H9 (cell line): ENCODE results near the gene RAD50. TPM values are rescaled to one million over a fixed set of nuclear protein-coding genes. Genes with fewer than 3 reads are reported as not detected.

ENCODE experiments used
- DNase-seq: peaks from one replicate; pipeline ENCODE4 v3.0.0-alpha.2; 2017
- H2AFZ ChIP-seq: one replicate; pipeline ENCODE4 v1.6.1; 2013; ENCODE audit warnings: mild to moderate bottlenecking, low read length, control low read depth, moderate library complexity
- H2AK5ac ChIP-seq: 2 replicates; pipeline ENCODE4 v1.6.1; 2013; ENCODE audit warnings: low read length, control low read depth, mixed read lengths; ENCODE audit not compliant: insufficient read length
- H2BK120ac ChIP-seq: one replicate; pipeline ENCODE4 v1.6.1; 2013; ENCODE audit warnings: low read depth, mild to moderate bottlenecking, low read length, control low read depth, inconsistent platforms; ENCODE audit not compliant: poor library complexity, severe bottlenecking
- H2BK12ac ChIP-seq: 2 replicates; pipeline ENCODE4 v1.6.1; 2013; ENCODE audit warnings: low read length, control low read depth, mixed read lengths, low read depth; ENCODE audit not compliant: insufficient read length
- H2BK15ac ChIP-seq: 2 replicates; pipeline ENCODE4 v1.6.1; 2013; ENCODE audit warnings: low read depth, low read length, control low read depth
- H2BK20ac ChIP-seq: one replicate; pipeline ENCODE4 v1.6.1; 2013; ENCODE audit warnings: low read depth, mild to moderate bottlenecking, low read length, control low read depth, inconsistent platforms; ENCODE audit not compliant: poor library complexity, severe bottlenecking
- H2BK5ac ChIP-seq: 2 replicates; pipeline ENCODE4 v1.6.1; 2013; ENCODE audit warnings: low read length, control low read depth, mixed read lengths; ENCODE audit not compliant: insufficient read length
- H3K14ac ChIP-seq: 2 replicates; pipeline ENCODE4 v1.6.1; 2013; ENCODE audit warnings: low read length, control low read depth; ENCODE audit not compliant: insufficient read depth
- H3K18ac ChIP-seq: 2 replicates; pipeline ENCODE4 v1.6.1; 2013; ENCODE audit warnings: low read depth, mild to moderate bottlenecking, mixed read lengths, low read length, control low read depth; ENCODE audit not compliant: insufficient read length
- H3K23ac ChIP-seq: 2 replicates; pipeline ENCODE4 v1.6.1; 2013; ENCODE audit warnings: low read length, control low read depth, mixed read lengths, low read depth; ENCODE audit not compliant: insufficient read length
- H3K23me2 ChIP-seq: 2 replicates; pipeline ENCODE4 v1.6.1; 2013; ENCODE audit warnings: low read depth, mild to moderate bottlenecking, mixed read lengths, low read length, control low read depth; ENCODE audit not compliant: insufficient read length, poor library complexity, severe bottlenecking
- H3K27ac ChIP-seq: 2 replicates; pipeline ENCODE4 v1.5.1; 2013; ENCODE audit warnings: low read length, control low read depth, mixed read lengths, low read depth; ENCODE audit not compliant: insufficient read length
- H3K27me3 ChIP-seq: 2 replicates; pipeline ENCODE4 v1.6.1; 2013; ENCODE audit warnings: low read length, control low read depth, inconsistent platforms; ENCODE audit not compliant: insufficient read depth
- H3K4ac ChIP-seq: 2 replicates; pipeline ENCODE4 v1.6.1; 2013; ENCODE audit warnings: low read depth, mild to moderate bottlenecking, control low read depth, inconsistent platforms, low read length, moderate library complexity
- H3K4me1 ChIP-seq: 2 replicates; pipeline ENCODE4 v1.6.1; 2013; ENCODE audit warnings: low read length, control low read depth, inconsistent platforms; ENCODE audit not compliant: insufficient read depth
- H3K4me2 ChIP-seq: 2 replicates; pipeline ENCODE4 v1.6.1; 2013; ENCODE audit warnings: low read length, control low read depth, mixed read lengths; ENCODE audit not compliant: insufficient read length, insufficient read depth
- H3K56ac ChIP-seq: 2 replicates; pipeline ENCODE4 v1.6.1; 2013; ENCODE audit warnings: low read depth, mild to moderate bottlenecking, mixed read lengths, low read length, control low read depth; ENCODE audit not compliant: insufficient read length
- H3K79me1 ChIP-seq: 2 replicates; pipeline ENCODE4 v1.6.1; 2013; ENCODE audit warnings: low read depth, mild to moderate bottlenecking, moderate library complexity, low read length, control low read depth, inconsistent platforms; ENCODE audit not compliant: insufficient read depth, poor library complexity, severe bottlenecking
- H3K79me2 ChIP-seq: 2 replicates; pipeline ENCODE4 v1.6.1; 2013; ENCODE audit warnings: low read length, control low read depth, inconsistent platforms; ENCODE audit not compliant: insufficient read depth
- H3K9ac ChIP-seq: 2 replicates; pipeline ENCODE4 v1.6.1; 2013; ENCODE audit warnings: low read length, control low read depth, mixed read lengths; ENCODE audit not compliant: insufficient read length; ENCODE audit errors: extremely low read depth
- H3K9me3 ChIP-seq: one replicate; pipeline ENCODE4 v1.6.1; 2013; ENCODE audit warnings: low read depth, low read length, inconsistent platforms; ENCODE audit not compliant: control insufficient read depth
- H3T11ph ChIP-seq: one replicate; pipeline ENCODE4 v1.6.1; 2013; ENCODE audit warnings: mild to moderate bottlenecking, low read length, control low read depth, inconsistent platforms
- H4K20me1 ChIP-seq: one replicate; pipeline ENCODE4 v1.6.1; 2013; ENCODE audit not compliant: control insufficient read depth, insufficient read length, insufficient read depth
- H4K5ac ChIP-seq: 2 replicates; pipeline ENCODE4 v1.6.1; 2013; ENCODE audit warnings: low read depth, mild to moderate bottlenecking, mixed read lengths, low read length, control low read depth; ENCODE audit not compliant: insufficient read length
- H4K8ac ChIP-seq: replicated peaks from 2 replicates; pipeline ENCODE4 v1.6.1; 2013; ENCODE audit warnings: low read length, control low read depth, mixed read lengths, low read depth; ENCODE audit not compliant: insufficient read length
- H4K91ac ChIP-seq: 2 replicates; pipeline ENCODE4 v1.6.1; 2013; ENCODE audit warnings: low read depth, mild to moderate bottlenecking, moderate library complexity, mixed read lengths, low read length, control low read depth; ENCODE audit not compliant: insufficient read length
- H3K27ac Mint-ChIP-seq, 3 experiments: 2 replicates in 2 of 3; 3 replicates in 1 of 3; pipeline ENCODE4 v1.8.0; 2020 to 2021; ENCODE audit warnings: mixed read lengths in 3 of 3, mild to moderate bottlenecking in 1 of 3, moderate library complexity in 1 of 3
- H3K27me3 Mint-ChIP-seq: 2 replicates; pipeline ENCODE4 v1.8.0; 2021; ENCODE audit warnings: low read depth, mild to moderate bottlenecking, moderate library complexity, mixed read lengths
- H3K36me3 Mint-ChIP-seq, 3 experiments: 2 replicates in 2 of 3; 3 replicates in 1 of 3; pipeline ENCODE4 v1.8.0; 2020 to 2021; ENCODE audit warnings: low read depth in 3 of 3, mixed read lengths in 3 of 3; ENCODE audit not compliant: insufficient read depth in 1 of 3
- H3K4me1 Mint-ChIP-seq, 2 experiments: 2 replicates each; pipeline ENCODE4 v1.8.0; 2020; ENCODE audit warnings: mixed read lengths in 2 of 2
- H3K4me3 Mint-ChIP-seq, 2 experiments: 2 replicates in 1 of 2; 3 replicates in 1 of 2; pipeline ENCODE4 v1.8.0; 2020 to 2021; ENCODE audit warnings: mild to moderate bottlenecking in 2 of 2, mixed read lengths in 2 of 2, moderate library complexity in 1 of 2
- H3K9me3 Mint-ChIP-seq, 2 experiments: 2 replicates in 1 of 2; 3 replicates in 1 of 2; pipeline ENCODE4 v1.8.0; 2020; ENCODE audit warnings: mild to moderate bottlenecking in 2 of 2, mixed read lengths in 2 of 2, moderate library complexity in 1 of 2
- CTCF ChIP-seq: fragments of 200-600 bp; sonication (generic); conservative IDR thresholded peaks from 3 replicates; pipeline ENCODE4 v1.8.0; 2021; ENCODE audit warnings: antibody characterized with exemption, mild to moderate bottlenecking
- WGBS: extraction: QIAGEN DNeasy Blood & Tissue Kit; methylation state at CpG from one replicate; pipeline ENCODE4 v1.1.7; 2013; ENCODE audit warnings: missing lambda C conversion rate, low lambda C conversion rate, mixed read lengths; ENCODE audit not compliant: insufficient read length; ENCODE audit errors: extremely low coverage; 5-methylcytosine and 5-hydroxymethylcytosine counted together
- total RNA-seq: library from RNA; stranded (reverse); gene quantifications from 2 replicates; pipeline ENCODE4 v1.2.1, GENCODE V29; 2021

The RAD50 gene
- total RNA-seq, 1 experiment from 2014 or later = 46.1 TPM

DNA sequence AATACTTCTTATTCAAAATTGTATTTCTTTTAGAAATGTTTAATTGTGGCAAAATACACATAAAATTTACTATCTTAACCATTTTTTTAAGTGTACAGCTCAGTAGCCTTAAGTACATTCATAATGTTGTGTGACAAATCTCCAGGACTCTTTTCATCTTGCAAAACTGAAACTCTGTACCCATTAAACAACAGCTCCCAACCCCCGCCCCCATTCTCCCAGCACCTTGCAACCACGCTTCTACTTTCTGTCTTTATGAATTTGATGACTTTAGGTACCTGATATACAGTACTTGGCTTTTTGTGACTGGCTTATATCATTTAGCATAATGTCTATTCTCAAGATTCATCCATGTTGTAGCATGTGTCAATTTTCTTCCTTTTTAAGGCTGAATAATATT is 10.7 kb upstream of the RAD50 start:
- Histone ChIP-seq H4K5ac (no peak overlapping the region), H4K91ac (no peak overlapping the region), H3K9me3 (no peaks in the 10 kb centered on the region), H3K9ac (no peak overlapping the region), H3K4ac (no peak overlapping the region), H3K79me1 (no peaks in the 10 kb centered on the region), H3K4me1 (no peaks in the 10 kb centered on the region), H3K56ac (no peak overlapping the region), H2AFZ (no peak overlapping the region), H2BK20ac (no peak overlapping the region), H3K23ac (no peak overlapping the region), H3K27me3 (no peaks in the 10 kb centered on the region), H2BK15ac (no peak overlapping the region), H4K20me1 (no peaks in the 10 kb centered on the region), H3K27ac (no peak overlapping the region), H3K4me2 (no peak overlapping the region), H3T11ph (no peak overlapping the region), H3K79me2 (no peaks in the 10 kb centered on the region), H2AK5ac (no peak overlapping the region), H2BK120ac (no peak overlapping the region), H3K18ac (no peak overlapping the region), H2BK5ac (no peak overlapping the region), H2BK12ac (no peak overlapping the region), H3K23me2 (no peaks in the 10 kb centered on the region), H3K14ac (no peak overlapping the region), H4K8ac (no peak overlapping the region)
- H3K27ac Mint-ChIP-seq = no peak overlapping the region
- H3K36me3 Mint-ChIP-seq = no peaks in the 10 kb centered on the region; a peak in 1 of 7 replicates
- no peak overlapping the region for H3K4me3 Mint-ChIP-seq
- no CpG with 5 or more reads among the region's 2 CpGs for WGBS
- H3K9me3 Mint-ChIP-seq = no peaks in the 10 kb centered on the region
- H3K27me3 Mint-ChIP-seq = peaks cover 6% of the 10 kb centered on the region
- H3K4me1 Mint-ChIP-seq = no peaks in the 10 kb centered on the region
- TF ChIP-seq CTCF = no peak
- no peak for DNase-seq
